Measurements from ENCODE around the gene BID. TPM values are rescaled to one million over a fixed set of nuclear protein-coding genes. Genes with fewer than 3 reads are reported as not detected.

The BID gene
- total and polyA plus RNA-seq, 2 of the 8 experiments (the other 6 are each of a cell fraction or from before 2014, with no cell fraction given) = 39.3 to 114 TPM

- no peak for TF ChIP-seq KDM5A (IDR thresholded peaks at IDR 0.05; ENCODE audit: low read length)
- TF ChIP-seq USF2 (IDR thresholded peaks at IDR 0.05; ENCODE audit: low read length) = no peak
- TF ChIP-seq SIN3A (conservative IDR thresholded peaks at IDR 0.05 in 1 of 2, IDR thresholded peaks at IDR 0.05 in 1 of 2; ENCODE audit: low read depth in 1 of 2, low read length in 2 of 2) = no peak
- TF ChIP-seq FOSL1 (IDR thresholded peaks at IDR 0.05; ENCODE audit: insufficient read depth, low read depth, low read length) = no peak
- no peak for TF ChIP-seq RNF2 (IDR thresholded peaks at IDR 0.05; ENCODE audit: borderline replicate concordance, low read depth, low read length, missing control alignments, poor library complexity, severe bottlenecking)
Measured at GRCh38 chr22:17705546-17705945, 68.7 kb downstream of the BID start (continued).
